HepG2 (cell line): ENCODE data around the gene VSTM5. TPM values are rescaled to one million over a fixed set of nuclear protein-coding genes. Genes with fewer than 3 reads are reported as not detected.

Source experiments
- AGO1 ChIP-seq: fragments of 200-400 bp; formaldehyde crosslinking; IDR thresholded peaks from 2 replicates; pipeline ENCODE4 v1.6.1; 2017; ENCODE audit warnings: mild to moderate bottlenecking, low read depth, low read length, moderate library complexity; ENCODE audit not compliant: poor library complexity, severe bottlenecking
- AKAP8 ChIP-seq: sonication (generic); formaldehyde crosslinking; IDR thresholded peaks from 2 replicates; pipeline ENCODE4 v1.5.1; 2020; ENCODE audit warnings: mild to moderate bottlenecking, missing genetic modification reagents
- ATM ChIP-seq: fragments of 450-650 bp; IDR thresholded peaks from 2 replicates; pipeline ENCODE4 v1.7.1; 2017; ENCODE audit warnings: mild to moderate bottlenecking, borderline replicate concordance
- CBX5 ChIP-seq: sonication (generic); formaldehyde crosslinking; IDR thresholded peaks from 2 replicates; pipeline ENCODE4 v1.4.0; 2020; ENCODE audit warnings: missing genetic modification reagents, borderline replicate concordance
- EP300 ChIP-seq, 3 experiments: sonication (generic) in 1 of 3; formaldehyde crosslinking in 1 of 3; IDR thresholded peaks; 2 replicates each; pipeline versions ENCODE4 v1.5.1 to v1.6.1; 2011 to 2020; ENCODE audit warnings: low read depth in 2 of 3, low read length in 2 of 3, borderline replicate concordance in 1 of 3, improper control_type of control experiment in 1 of 3, mild to moderate bottlenecking in 1 of 3, missing genetic modification reagents in 1 of 3, moderate library complexity in 1 of 3
- FUBP1 ChIP-seq: sonication (generic); formaldehyde crosslinking; IDR thresholded peaks from 2 replicates; pipeline ENCODE4 v1.5.1; 2020; ENCODE audit warnings: missing genetic modification reagents, mild to moderate bottlenecking, borderline replicate concordance
- HNF4A ChIP-seq: sonication (generic); formaldehyde crosslinking; IDR thresholded peaks from 2 replicates; pipeline ENCODE4 v1.4.0; 2020; ENCODE audit warnings: missing genetic modification reagents
- NAIF1 ChIP-seq: sonication (generic); formaldehyde crosslinking; IDR thresholded peaks from 2 replicates; pipeline ENCODE4 v1.5.0; 2020; ENCODE audit warnings: mild to moderate bottlenecking, missing genetic modification reagents, borderline replicate concordance
- NFIC ChIP-seq: IDR thresholded peaks from 2 replicates; pipeline ENCODE4 v1.6.1; 2012; ENCODE audit warnings: mild to moderate bottlenecking, low read length, inconsistent platforms
- NFYB ChIP-seq: sonication (generic); formaldehyde crosslinking; IDR thresholded peaks from 2 replicates; pipeline ENCODE4 v1.4.0; 2020; ENCODE audit warnings: missing genetic modification reagents
- PBX2 ChIP-seq: IDR thresholded peaks from 2 replicates; pipeline ENCODE4 v1.6.1; 2016; ENCODE audit warnings: control low read depth
- REST ChIP-seq, 2 experiments: IDR thresholded peaks; 2 replicates each; pipeline ENCODE4 v1.6.1; 2011 to 2012; ENCODE audit warnings: low read length in 2 of 2, borderline replicate concordance in 1 of 2, low read depth in 1 of 2, mild to moderate bottlenecking in 1 of 2, moderate library complexity in 1 of 2
- REXO4 ChIP-seq: sonication (generic); formaldehyde crosslinking; IDR thresholded peaks from 2 replicates; pipeline ENCODE4 v1.8.0; 2022; ENCODE audit warnings: missing genetic modification reagents, mild to moderate bottlenecking, borderline replicate concordance
- ZBTB8A ChIP-seq: sonication (generic); formaldehyde crosslinking; IDR thresholded peaks from 2 replicates; pipeline ENCODE4 v1.4.0; 2020; ENCODE audit warnings: mild to moderate bottlenecking, low read depth, missing genetic modification reagents, borderline replicate concordance
- ZEB1 ChIP-seq: IDR thresholded peaks from 2 replicates; pipeline ENCODE4 v1.6.1; 2012; ENCODE audit warnings: mild to moderate bottlenecking, low read depth, inconsistent platforms; ENCODE audit not compliant: insufficient replicate concordance
- ZFX ChIP-seq: sonication (generic); formaldehyde crosslinking; IDR thresholded peaks from 2 replicates; pipeline ENCODE4 v1.4.0; 2020; ENCODE audit warnings: mild to moderate bottlenecking, low read depth, missing genetic modification reagents, moderate library complexity
- ZNF180 ChIP-seq: sonication (generic); formaldehyde crosslinking; IDR thresholded peaks from 2 replicates; pipeline ENCODE4 v1.4.0; 2020; ENCODE audit warnings: low read depth, missing genetic modification reagents, borderline replicate concordance
- ZNF230 ChIP-seq: sonication (generic); formaldehyde crosslinking; IDR thresholded peaks from 2 replicates; pipeline ENCODE4 v1.4.0; 2020; ENCODE audit warnings: mild to moderate bottlenecking, missing genetic modification reagents
- ZNF619 ChIP-seq: sonication (generic); formaldehyde crosslinking; IDR thresholded peaks from 2 replicates; pipeline ENCODE4 v1.4.0; 2020; ENCODE audit warnings: mild to moderate bottlenecking, missing genetic modification reagents
- ZNF792 ChIP-seq: IDR thresholded peaks from 2 replicates; pipeline ENCODE4 v1.6.1; 2016
- ZNF816 ChIP-seq: sonication (generic); formaldehyde crosslinking; IDR thresholded peaks from 2 replicates; pipeline ENCODE4 v1.8.0; 2022; ENCODE audit warnings: missing genetic modification reagents, mild to moderate bottlenecking, borderline replicate concordance
- polyA plus RNA-seq, 8 experiments: library from polyadenylated mRNA; depleted of rRNA in 3 of 8; stranded (reverse) in 7 of 8; unstranded in 1 of 8; fragments of >200 nt; fragmentation: Illumina TruSeq in 4 of 8; extraction: Trizol in 4 of 8; gene quantifications; 2 replicates each; pipeline versions ENCODE4 v1.2.1 to v1.2.3, GENCODE V29; 2011 to 2016; ENCODE audit warnings: low read depth in 4 of 8, missing spikeins in 1 of 8, mixed read lengths in 1 of 8; ENCODE audit not compliant: insufficient read depth in 1 of 8
- total RNA-seq, 5 experiments: library from RNA; depleted of rRNA; stranded (reverse); fragments of >200 nt; fragmentation: Illumina TruSeq; extraction: Trizol; gene quantifications; 2 replicates each; pipeline ENCODE4 v1.2.3, GENCODE V29; 2016; ENCODE audit warnings: low read depth in 1 of 5
- TF ChIP-seq, protein P1 (sequence below): sonication (generic); formaldehyde crosslinking; IDR thresholded peaks from 2 replicates; pipeline ENCODE4 v1.4.0; 2020; ENCODE audit warnings: missing genetic modification reagents
- TF ChIP-seq, protein P2 (sequence below): IDR thresholded peaks from 2 replicates; pipeline ENCODE4 v1.6.1; 2016; ENCODE audit warnings: missing genetic modification reagents, missing compliant biosample characterization

VSTM5 gene
- total and polyA plus RNA-seq, 2 of the 13 experiments (the other 11 are each of a cell fraction or from before 2014, with no cell fraction given) = not detected

GRCh38 chr11:93773045-93773477, 77.4 kb downstream of the VSTM5 start (continued):
- TF ChIP-seq REXO4 (CRISPR knock-in tag) = no peak
- TF ChIP-seq CBX5 (CRISPR knock-in tag) = 0 out of 2 replicates have a peak, but pooled peaks have one; percentile 28
- no peak for TF ChIP-seq NFIC
- TF ChIP-seq ZNF230 (CRISPR knock-in tag) = peak; percentile 93
- peak; percentile 59 for TF ChIP-seq ZEB1
- TF ChIP-seq ATM = no peak
- TF ChIP-seq HNF4A (CRISPR knock-in tag) = peak; percentile 63
- peak; percentile 57; the same call in 1 of the 2 replicates for TF ChIP-seq ZNF792
- TF ChIP-seq REST (IDR thresholded peaks at IDR 0.05; ENCODE audit: borderline replicate concordance in 1 of 2, low read depth in 1 of 2, low read length in 2 of 2) = peak; percentile 91 to 99
- no peak for TF ChIP-seq PBX2 (CRISPR knock-in tag)
- no peak for TF ChIP-seq ZBTB8A (CRISPR knock-in tag)
- TF ChIP-seq AGO1 = no peak
- peak; percentile 68; the same call in 1 of the 2 replicates for TF ChIP-seq ZNF816 (CRISPR knock-in tag)
- no peak for TF ChIP-seq NAIF1 (CRISPR knock-in tag)
- TF ChIP-seq ZNF180 (CRISPR knock-in tag) = no peak
- TF ChIP-seq FUBP1 (CRISPR knock-in tag) = no peak
- peak in 1 of 2 experiments; percentile 11; a peak in 1 of 4 replicates for TF ChIP-seq EP300 (IDR thresholded peaks at IDR 0.05; ENCODE audit: low read depth in 2 of 2, low read length in 2 of 2)
- no peak for TF ChIP-seq EP300 (CRISPR knock-in tag; IDR thresholded peaks at IDR 0.05; ENCODE audit: borderline replicate concordance)
- TF ChIP-seq ZFX = peak; percentile 70; the same call in 1 of the 2 replicates
- no peak for TF ChIP-seq AKAP8 (CRISPR knock-in tag)
- no peak for TF ChIP-seq ZNF619 (CRISPR knock-in tag)
- TF ChIP-seq, protein P1, sequence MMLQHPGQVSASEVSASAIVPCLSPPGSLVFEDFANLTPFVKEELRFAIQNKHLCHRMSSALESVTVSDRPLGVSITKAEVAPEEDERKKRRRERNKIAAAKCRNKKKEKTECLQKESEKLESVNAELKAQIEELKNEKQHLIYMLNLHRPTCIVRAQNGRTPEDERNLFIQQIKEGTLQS (CRISPR knock-in tag) = no peak
- no peak for TF ChIP-seq NFYB
- TF ChIP-seq, protein P2, sequence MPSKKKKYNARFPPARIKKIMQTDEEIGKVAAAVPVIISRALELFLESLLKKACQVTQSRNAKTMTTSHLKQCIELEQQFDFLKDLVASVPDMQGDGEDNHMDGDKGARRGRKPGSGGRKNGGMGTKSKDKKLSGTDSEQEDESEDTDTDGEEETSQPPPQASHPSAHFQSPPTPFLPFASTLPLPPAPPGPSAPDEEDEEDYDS (CRISPR knock-in tag) = peak; percentile 49; the same call in 1 of the 2 replicates
